IMR-90 (cell line): Measurements from ENCODE around the gene KLHL2. TPM values are rescaled to one million over a fixed set of nuclear protein-coding genes. Genes with fewer than 3 reads are reported as not detected.

Source experiments
- ATAC-seq: fragments of 200-7000 bp; cut with Tn5 transposase; 2 replicates; pipeline ENCODE4 v1.9.1; 2020; ENCODE audit warnings: low read depth, mild to moderate bottlenecking, moderate library complexity
- BruUV-seq: library from RNA; stranded (reverse); fragments of 400-500 nt; replicated peaks from 2 replicates; lab custom pipeline; 2021; lab: Mats Ljungman, UMichigan
- CTCF ChIA-PET: fragments of 300-600 bp; formaldehyde crosslinking; extraction: SDS; loops from one replicate; lab custom pipeline; 2021; ENCODE audit warnings: antibody characterized with exemption; lab: Yijun Ruan, JAX
- POLR2A ChIA-PET: fragments of 300-600 bp; sonication (Branson Sonifier 250); formaldehyde crosslinking; loops from one replicate; lab custom pipeline; 2022; ENCODE audit warnings: antibody characterized with exemption; ENCODE audit not compliant: unreplicated experiment; lab: Charles Lee
- DNase-seq: peaks from one replicate; pipeline ENCODE4 v3.0.0; 2013
- H2AFZ ChIP-seq: replicated peaks from 2 replicates; pipeline ENCODE3; 2013; ENCODE audit warnings: low read length, mild to moderate bottlenecking; ENCODE audit not compliant: poor library complexity
- H2AK5ac ChIP-seq: 2 replicates; pipeline ENCODE4 v1.6.1; 2013; ENCODE audit warnings: low read depth, low read length, inconsistent platforms
- H2AK9ac ChIP-seq: replicated peaks from 2 replicates; pipeline ENCODE3; 2013; ENCODE audit warnings: mild to moderate bottlenecking, low read depth, low read length, moderate library complexity; ENCODE audit not compliant: poor library complexity
- H2BK120ac ChIP-seq: 2 replicates; pipeline ENCODE4 v1.6.1; 2013; ENCODE audit warnings: low read depth, low read length, inconsistent platforms
- H2BK15ac ChIP-seq: 3 replicates; pipeline ENCODE4 v1.6.1; 2013; ENCODE audit warnings: low read depth, low read length, inconsistent platforms
- H2BK20ac ChIP-seq: 2 replicates; pipeline ENCODE4 v1.6.1; 2013; ENCODE audit warnings: low read depth, mild to moderate bottlenecking, inconsistent platforms, low read length, moderate library complexity
- H2BK5ac ChIP-seq: 2 replicates; pipeline ENCODE4 v1.6.1; 2013; ENCODE audit warnings: mild to moderate bottlenecking, low read depth, low read length, inconsistent platforms; ENCODE audit not compliant: poor library complexity, severe bottlenecking
- H3K14ac ChIP-seq: replicated peaks from 2 replicates; pipeline ENCODE4 v1.6.1; 2013; ENCODE audit warnings: low read depth, low read length, inconsistent platforms
- H3K18ac ChIP-seq: 2 replicates; pipeline ENCODE4 v1.6.1; 2013; ENCODE audit warnings: low read depth, low read length, control low read depth
- H3K23ac ChIP-seq: 2 replicates; pipeline ENCODE4 v1.6.1; 2013; ENCODE audit warnings: low read depth, low read length, inconsistent platforms
- H3K27ac ChIP-seq: 2 replicates; pipeline ENCODE4 v1.5.1; 2013; ENCODE audit warnings: mild to moderate bottlenecking, control low read depth, low read length; ENCODE audit not compliant: insufficient read depth
- H3K27me3 ChIP-seq: 2 replicates; pipeline ENCODE4 v1.6.1; 2013; ENCODE audit warnings: low read length; ENCODE audit not compliant: control insufficient read depth, insufficient read depth
- H3K36me3 ChIP-seq: 2 replicates; pipeline ENCODE4 v1.6.1; 2013; ENCODE audit warnings: low read length, mixed read lengths; ENCODE audit not compliant: control insufficient read depth, insufficient read depth
- H3K4ac ChIP-seq: 2 replicates; pipeline ENCODE4 v1.6.1; 2013; ENCODE audit warnings: low read depth, low read length, inconsistent platforms
- H3K4me1 ChIP-seq: 2 replicates; pipeline ENCODE4 v1.6.1; 2013; ENCODE audit warnings: low read length, mixed read lengths; ENCODE audit not compliant: control insufficient read depth, insufficient read depth
- H3K4me2 ChIP-seq: 2 replicates; pipeline ENCODE4 v1.6.1; 2013; ENCODE audit warnings: low read depth, mild to moderate bottlenecking, control low read depth, low read length, moderate library complexity
- H3K4me3 ChIP-seq: 2 replicates; pipeline ENCODE4 v1.5.1; 2013; ENCODE audit warnings: low read depth, mild to moderate bottlenecking, control low read depth, low read length, moderate library complexity; ENCODE audit not compliant: insufficient read depth
- H3K56ac ChIP-seq: 2 replicates; pipeline ENCODE4 v1.6.1; 2013; ENCODE audit warnings: low read length, inconsistent platforms; ENCODE audit not compliant: insufficient read depth; ENCODE audit errors: extremely low read depth
- H3K79me1 ChIP-seq, 2 experiments: 2 replicates each; pipeline ENCODE4 v1.6.1; 2013; ENCODE audit warnings: low read length in 2 of 2, inconsistent platforms in 1 of 2, low read depth in 1 of 2
- H3K9ac ChIP-seq: 2 replicates; pipeline ENCODE4 v1.6.1; 2013; ENCODE audit warnings: low read depth, low read length, control low read depth
- H3K9me1 ChIP-seq: 2 replicates; pipeline ENCODE4 v1.6.1; 2013; ENCODE audit warnings: low read length, inconsistent platforms; ENCODE audit not compliant: insufficient read depth
- H3K9me3 ChIP-seq: 2 replicates; pipeline ENCODE4 v1.6.1; 2013; ENCODE audit warnings: low read length; ENCODE audit not compliant: control insufficient read depth, insufficient read depth
- H4K20me1 ChIP-seq: 2 replicates; pipeline ENCODE4 v1.6.1; 2013; ENCODE audit warnings: low read length, inconsistent platforms; ENCODE audit not compliant: insufficient read depth
- H4K5ac ChIP-seq: 2 replicates; pipeline ENCODE4 v1.6.1; 2013; ENCODE audit warnings: mild to moderate bottlenecking, low read depth, low read length, control low read depth
- H4K8ac ChIP-seq, 2 experiments: 2 replicates each; pipeline ENCODE4 v1.6.1; 2013; ENCODE audit warnings: low read depth in 2 of 2, low read length in 2 of 2, control low read depth in 1 of 2, inconsistent platforms in 1 of 2
- H4K91ac ChIP-seq: 2 replicates; pipeline ENCODE4 v1.6.1; 2013; ENCODE audit warnings: low read depth, low read length, inconsistent platforms; ENCODE audit not compliant: insufficient read depth
- BHLHE40 ChIP-seq: fragments of 150-350 bp; IDR thresholded peaks from 2 replicates; pipeline ENCODE4 v1.6.1; 2016; ENCODE audit warnings: mild to moderate bottlenecking, low read depth, low read length
- CHD1 ChIP-seq: IDR thresholded peaks from 2 replicates; pipeline ENCODE4 v1.6.1; 2012; ENCODE audit warnings: low read depth, low read length, improper control_type of control experiment
- CTCF ChIP-seq: conservative IDR thresholded peaks from 2 replicates; pipeline ENCODE4 v1.5.1; 2012; ENCODE audit warnings: mild to moderate bottlenecking, low read depth, low read length, improper control_type of control experiment
- MXI1 ChIP-seq: IDR thresholded peaks from 2 replicates; pipeline ENCODE4 v1.6.1; 2012; ENCODE audit warnings: low read depth, mild to moderate bottlenecking, low read length, moderate library complexity, borderline replicate concordance
- SMC3 ChIP-seq: fragments of 150-350 bp; IDR thresholded peaks from 2 replicates; pipeline ENCODE4 v1.6.1; 2016; ENCODE audit warnings: low read depth, mild to moderate bottlenecking, antibody characterized with exemption, low read length, moderate library complexity
- WGBS, 2 experiments: methylation state at CpG; one replicate each; pipeline versions ENCODE4 v1.1.5 to v1.1.7; 2013; ENCODE audit warnings: missing lambda C conversion rate in 2 of 2; ENCODE audit not compliant: insufficient read length in 1 of 2; ENCODE audit errors: extremely low coverage in 2 of 2; 5-methylcytosine and 5-hydroxymethylcytosine counted together
- dilution Hi-C: fragments of 300-500 bp; cut with HindIII; formaldehyde crosslinking; loops from one replicate; pipeline ENCODE4 v1.14.3; 2018; ENCODE audit warnings: low sequenced_read_pairs; ENCODE audit not compliant: unreplicated experiment
- in situ Hi-C: fragments of 300-500 bp; cut with MboI; formaldehyde crosslinking; loops from 3 replicates; pipeline ENCODE4 v1.14.3; 2019; ENCODE audit warnings: low sequenced_read_pairs, inconsistent platforms, mixed read lengths
- intact Hi-C: fragments of 100-400 bp; cut with micrococcal nuclease; formaldehyde crosslinking; loops from 2 replicates; pipeline ENCODE4 v1.10.0; 2022
- polyA plus RNA-seq, 3 experiments: library from polyadenylated mRNA; depleted of rRNA; stranded (reverse); fragments of >200 nt; gene quantifications; 2 replicates each; pipeline ENCODE4 v1.2.3, GENCODE V29; 2012; ENCODE audit warnings: low replicate concordance in 1 of 3
- total RNA-seq: library from RNA; depleted of rRNA; stranded (reverse); fragments of >200 nt; gene quantifications from 2 replicates; pipeline ENCODE4 v1.2.3, GENCODE V29; 2012
- TF ChIP-seq, protein P1 (sequence below): fragments of 150-350 bp; IDR thresholded peaks from 2 replicates; pipeline ENCODE4 v1.6.1; 2017; ENCODE audit warnings: mild to moderate bottlenecking, antibody characterized with exemption, low read length, low read depth

KLHL2 gene
- total and polyA plus RNA-seq, 2 of the 4 experiments (the other 2 are of a cell fraction), result 11.0 to 12.4 TPM

DNA sequence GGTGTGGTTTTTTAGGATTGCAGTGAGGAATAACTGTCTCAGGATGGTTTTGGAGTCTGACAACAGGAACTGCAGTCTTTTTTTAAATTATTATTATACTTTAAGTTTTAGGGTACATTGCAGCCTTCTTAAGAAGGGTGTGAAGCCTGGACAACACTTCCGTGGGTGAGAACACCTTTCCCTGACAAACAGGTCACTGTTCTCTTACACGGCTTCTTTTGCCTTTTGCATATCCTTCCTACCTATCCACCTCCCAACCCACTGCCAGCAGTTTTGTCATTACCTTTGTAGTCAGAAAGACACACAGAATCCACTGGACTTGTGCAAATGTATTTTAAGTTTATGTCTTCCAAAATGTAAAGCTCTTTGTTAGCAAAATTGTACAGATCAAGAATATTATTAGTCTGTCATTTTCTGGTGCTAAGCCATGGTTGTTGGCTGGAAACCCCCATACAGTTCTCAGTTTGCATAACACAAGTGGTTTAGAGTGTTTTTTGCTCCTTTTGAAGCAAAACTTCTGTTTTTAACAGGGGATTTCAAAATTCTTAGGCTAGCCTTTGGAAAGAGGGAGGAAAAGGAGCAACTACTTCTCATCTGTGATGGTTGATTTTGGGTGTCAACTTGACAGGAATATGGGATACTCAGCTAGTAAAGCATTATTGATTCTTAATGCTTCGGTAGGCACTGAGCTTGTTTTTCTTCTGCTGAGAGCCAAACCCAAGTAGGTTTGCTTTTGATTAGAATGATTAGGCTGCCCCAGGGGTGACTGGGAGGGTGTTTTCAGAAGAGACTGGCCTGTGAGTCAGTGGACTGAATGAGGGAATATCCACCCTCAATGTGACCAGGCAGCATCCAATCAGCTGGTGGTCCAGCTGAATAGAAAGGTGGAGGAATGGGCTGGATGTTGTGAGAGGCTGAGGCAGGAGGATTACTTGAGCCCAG, 29.4 kb upstream of the KLHL2 start (continued):
- TF ChIP-seq CHD1, result no peak

- Histone ChIP-seq H3K79me1 (no peaks in the 10 kb centered on the region), H3K27me3 (peaks cover 2% of the 10 kb centered on the region; the same call in 1 of the 2 replicates), H3K9me3 (no peaks in the 10 kb centered on the region), H3K4me1 (no peaks in the 10 kb centered on the region), H2BK20ac (no peak overlapping the region), H3K9me1 (no peaks in the 10 kb centered on the region), H2BK120ac (no peak overlapping the region), H3K18ac (no peak overlapping the region), H3K56ac (no peak overlapping the region), H4K5ac (no peak overlapping the region), H4K20me1 (no peaks in the 10 kb centered on the region), H2AK5ac (no peak overlapping the region), H3K36me3 (no peaks in the 10 kb centered on the region), H3K4me2 (no peak overlapping the region), H3K4ac (no peak overlapping the region), H2BK5ac (no peak overlapping the region), H3K4me3 (no peak overlapping the region), H2AFZ (no peak overlapping the region), H3K9ac (no peak overlapping the region), H3K14ac (no peak overlapping the region), H4K91ac (no peak overlapping the region), H2BK15ac (no peak overlapping the region), H3K27ac (no peak overlapping the region), H3K23ac (no peak overlapping the region), H4K8ac (no peak overlapping the region), H2AK9ac (no peak overlapping the region)
- TF ChIP-seq SMC3 (no peak), CTCF (no peak), BHLHE40 (no peak), MXI1 (no peak)
- TF ChIP-seq, protein P1, sequence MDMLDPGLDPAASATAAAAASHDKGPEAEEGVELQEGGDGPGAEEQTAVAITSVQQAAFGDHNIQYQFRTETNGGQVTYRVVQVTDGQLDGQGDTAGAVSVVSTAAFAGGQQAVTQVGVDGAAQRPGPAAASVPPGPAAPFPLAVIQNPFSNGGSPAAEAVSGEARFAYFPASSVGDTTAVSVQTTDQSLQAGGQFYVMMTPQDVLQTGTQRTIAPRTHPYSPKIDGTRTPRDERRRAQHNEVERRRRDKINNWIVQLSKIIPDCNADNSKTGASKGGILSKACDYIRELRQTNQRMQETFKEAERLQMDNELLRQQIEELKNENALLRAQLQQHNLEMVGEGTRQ, result no peak
- intact Hi-C loops (no loop called here), in situ Hi-C loops (no loop called here), dilution Hi-C loops (no loop called here)
- ChIA-PET POLR2A (no interaction called here), CTCF (interaction anchor here (0.7 kb wide), 1 partner anchor 30 kb away, joined by 3 read pairs; no protein-coding TSS in a partner anchor)
- WGBS, 2 experiments, result no CpG with 5 or more reads among the region's 4 CpGs
- DNase-seq (no peak), ATAC-seq (no peak)
- no TSS peak for BruUV-seq
These were observed 23.1 kb upstream of the KLHL2 start for GRCh38 chr4:165184220-165184619.
